GM10248 (cell line): ENCODE results near the gene AMPH.

Experiments
- CTCF ChIA-PET: fragments of 300-600 bp; sonication (Branson Sonifier 250); formaldehyde crosslinking; extraction: SDS; loops from one replicate; lab custom pipeline; 2021; ENCODE audit warnings: antibody characterized with exemption; lab: Yijun Ruan, JAX
- POLR2A ChIA-PET: fragments of 350-650 bp; sonication (Branson Sonifier 250); formaldehyde crosslinking; extraction: SDS; loops from one replicate; lab custom pipeline; 2020; ENCODE audit warnings: antibody characterized with exemption; lab: Yijun Ruan, JAX
- DNase-seq: peaks from one replicate; pipeline ENCODE4 v3.0.0; 2012; ENCODE audit errors: extremely low spot score
- CTCF ChIP-seq: IDR thresholded peaks from 2 replicates; pipeline ENCODE4 v1.5.1; 2012; ENCODE audit warnings: mild to moderate bottlenecking, low read depth; ENCODE audit errors: extremely low read depth, missing control alignments, control extremely low read depth

AMPH gene

GRCh38 chr7:38432671-38433070, 198.5 kb downstream of the AMPH start:
- POLR2A ChIA-PET = no interaction called here
- CTCF ChIA-PET = interaction anchor here (1.5 kb wide), 1 partner anchor 34 kb away, joined by 4 read pairs; no protein-coding TSS in a partner anchor
- DNase-seq = no peak
- no peak for TF ChIP-seq CTCF

- ChIA-PET CTCF (interaction anchor here (1.5 kb wide), 1 partner anchor 33 kb away, joined by 4 read pairs; no protein-coding TSS in a partner anchor), POLR2A (no interaction called here)
- TF ChIP-seq CTCF = no peak
- no peak for DNase-seq
Measured at GRCh38 chr7:38432080-38432479, 199.1 kb downstream of the AMPH start.

GRCh38 chr7:38429057-38429456, 202.1 kb downstream of the AMPH start:
- no peak for DNase-seq
- no peak for TF ChIP-seq CTCF
- CTCF ChIA-PET = interaction anchor here (1.1 kb wide), 1 partner anchor 18 kb away, joined by 3 read pairs; no protein-coding TSS in a partner anchor
- POLR2A ChIA-PET = no interaction called here

- ChIA-PET CTCF (no interaction called here), POLR2A (no interaction called here)
- no peak for TF ChIP-seq CTCF
- DNase-seq = no peak
Measured at GRCh38 chr7:38428041-38428440, 203.1 kb downstream of the AMPH start.

- POLR2A ChIA-PET = no interaction called here
- TF ChIP-seq CTCF = no peak
- DNase-seq = no peak
- CTCF ChIA-PET = no interaction called here
Measured at GRCh38 chr7:38427279-38427955, 203.8 kb downstream of the AMPH start.

GRCh38 chr7:38425509-38425908, 205.7 kb downstream of the AMPH start:
- CTCF ChIA-PET = no interaction called here

More at GRCh38 chr7:38425509-38425908, 205.7 kb downstream of the AMPH start:
- POLR2A ChIA-PET = no interaction called here
- TF ChIP-seq CTCF = no peak
- no peak for DNase-seq
